ENCODE results near the gene DIS3L2.

DIS3L2 gene

DNA sequence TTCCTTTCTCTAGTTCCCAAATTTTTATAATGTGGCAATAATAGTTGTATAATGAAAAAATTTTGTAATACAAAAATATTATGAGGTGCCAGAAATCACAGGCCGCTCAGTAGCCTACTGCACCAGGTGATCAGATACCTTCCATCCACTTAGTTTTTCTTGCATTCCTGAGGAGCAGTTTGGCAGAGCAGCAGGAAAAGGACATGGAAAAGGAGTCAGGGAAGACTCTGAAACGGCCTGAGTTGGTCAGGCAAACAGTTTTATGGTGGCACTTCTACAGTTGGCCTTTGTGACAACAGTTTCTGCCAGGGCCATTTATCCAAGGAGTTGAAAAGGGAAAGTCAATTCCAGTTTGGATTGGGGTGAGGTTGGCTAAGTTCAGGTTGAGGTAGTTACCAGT lies 251.7 kb downstream of the DIS3L2 start:
- Histone ChIP-seq H3K4me3 (ENCODE audit: extremely low read depth, insufficient read depth, low read length, poor library complexity, severe bottlenecking) (no peak overlapping the region), H3K36me3 (ENCODE audit: control insufficient read depth, insufficient read depth, low read length) (peaks cover 9% of the 10 kb centered on the region), H3K9me3 (ENCODE audit: control insufficient read depth, low read length) (no peaks in the 10 kb centered on the region), H3K4me1 (ENCODE audit: control insufficient read depth, insufficient read depth, low read length, poor library complexity, severe bottlenecking) (no peaks in the 10 kb centered on the region), H3K27ac (ENCODE audit: low read depth, low read length, severe bottlenecking) (no peak overlapping the region)
- WGBS, 2 experiments (ENCODE audit: insufficient coverage in 2 of 2), result 85 to 89% methylated on average over 1 to 2 of the region's 2 CpGs

DNA sequence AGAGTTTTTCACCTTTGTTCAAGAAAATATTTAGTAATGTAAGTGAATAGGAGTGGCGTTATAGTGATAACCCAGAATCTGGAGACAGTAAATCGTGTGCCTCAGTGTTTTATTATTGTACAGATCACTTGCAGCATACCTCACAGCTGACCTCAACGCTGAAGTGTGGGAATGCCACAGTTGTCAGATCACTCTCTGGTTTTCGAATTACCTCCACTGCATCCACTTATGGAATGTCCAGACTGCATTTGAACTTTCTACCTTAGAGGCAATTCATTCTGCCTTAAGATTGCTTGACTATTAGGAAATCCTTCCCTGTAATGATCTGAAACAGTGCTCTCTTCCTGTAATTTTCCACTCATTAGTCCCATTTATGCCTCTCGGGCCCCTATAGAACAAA lies 252.5 kb downstream of the DIS3L2 start:
- peaks cover 9% of the 10 kb centered on the region for H3K36me3 ChIP-seq (ENCODE audit: control insufficient read depth, insufficient read depth, low read length)
- H3K4me1 ChIP-seq (ENCODE audit: control insufficient read depth, insufficient read depth, low read length, poor library complexity, severe bottlenecking), result no peaks in the 10 kb centered on the region
- no peak overlapping the region for H3K4me3 ChIP-seq (ENCODE audit: extremely low read depth, insufficient read depth, low read length, poor library complexity, severe bottlenecking)
- 96 to 100% methylated on average over 3 to 5 of the region's 5 CpGs for WGBS, 2 experiments (ENCODE audit: insufficient coverage in 2 of 2)
- no peak overlapping the region for H3K27ac ChIP-seq (ENCODE audit: low read depth, low read length, severe bottlenecking)
- H3K9me3 ChIP-seq (ENCODE audit: control insufficient read depth, low read length), result no peaks in the 10 kb centered on the region

DNA sequence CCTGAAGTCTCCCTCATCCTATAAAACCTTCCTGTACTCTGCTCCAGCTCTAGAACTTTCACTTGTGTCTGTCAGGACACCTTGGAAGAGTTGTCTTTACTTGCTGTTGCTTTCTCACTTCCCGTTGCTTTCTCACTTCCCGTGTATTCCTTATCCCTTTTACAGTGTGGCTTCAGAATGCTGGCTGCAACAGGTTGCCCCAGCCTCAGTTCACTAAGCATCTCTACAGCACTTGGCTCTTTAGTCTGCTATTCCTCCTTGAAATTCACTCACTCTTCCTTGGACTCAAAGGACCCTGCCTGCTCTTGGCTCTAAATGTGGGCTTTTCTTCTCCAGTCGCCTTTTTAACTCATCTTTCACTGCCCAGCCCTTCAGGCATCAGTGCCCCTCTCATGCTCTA lies 254.5 kb downstream of the DIS3L2 start:
- Histone ChIP-seq H3K36me3 (ENCODE audit: control insufficient read depth, insufficient read depth, low read length) (no peaks in the 10 kb centered on the region), H3K4me1 (ENCODE audit: control insufficient read depth, insufficient read depth, low read length, poor library complexity, severe bottlenecking) (no peaks in the 10 kb centered on the region), H3K9me3 (ENCODE audit: control insufficient read depth, low read length) (no peaks in the 10 kb centered on the region), H3K4me3 (ENCODE audit: extremely low read depth, insufficient read depth, low read length, poor library complexity, severe bottlenecking) (no peak overlapping the region), H3K27ac (ENCODE audit: low read depth, low read length, severe bottlenecking) (no peak overlapping the region)
- 90 to 100% methylated on average over 3 of the region's 3 CpGs for WGBS, 2 experiments (ENCODE audit: insufficient coverage in 2 of 2)

DNA sequence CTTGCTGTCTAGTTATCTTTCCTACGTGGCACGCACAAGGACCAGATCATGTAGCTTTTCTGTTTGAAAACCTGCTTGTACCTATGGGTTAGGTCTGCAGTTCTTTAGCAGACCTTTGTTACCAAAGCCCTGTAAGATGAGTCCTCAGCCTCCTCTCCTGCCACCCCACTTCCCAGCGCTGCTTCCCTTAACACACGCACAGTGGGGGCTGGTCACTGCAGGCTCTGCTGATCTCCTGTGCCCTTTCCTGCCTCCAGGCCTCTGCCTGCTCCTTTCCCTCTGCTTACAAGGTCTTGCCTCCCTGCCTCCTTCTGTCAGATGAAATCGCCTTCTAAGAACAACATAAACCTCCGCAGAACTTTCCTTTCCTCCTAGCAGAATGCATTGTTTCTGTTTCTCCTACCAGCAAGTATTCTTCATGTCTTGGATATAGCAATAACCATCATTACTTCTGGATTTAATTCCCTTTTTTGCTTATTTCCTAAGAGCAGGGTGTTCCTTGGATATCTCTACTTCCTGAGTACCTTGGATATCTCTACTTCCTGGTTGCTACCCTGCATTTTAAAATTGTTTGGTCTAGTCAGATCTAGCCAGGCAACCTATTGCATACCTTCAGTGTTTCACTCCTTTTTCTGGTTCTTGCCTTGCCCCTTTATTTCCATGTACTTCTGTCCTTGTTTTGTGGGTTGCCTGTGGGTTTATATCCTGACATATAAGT lies 257.4 kb downstream of the DIS3L2 start:
- 70 to 85% methylated on average over 5 to 6 of the region's 6 CpGs for WGBS, 2 experiments (ENCODE audit: insufficient coverage in 2 of 2)
- Histone ChIP-seq H3K4me3 (ENCODE audit: extremely low read depth, insufficient read depth, low read length, poor library complexity, severe bottlenecking) (no peak overlapping the region), H3K36me3 (ENCODE audit: control insufficient read depth, insufficient read depth, low read length) (peaks cover 5% of the 10 kb centered on the region), H3K9me3 (ENCODE audit: control insufficient read depth, low read length) (no peaks in the 10 kb centered on the region), H3K4me1 (ENCODE audit: control insufficient read depth, insufficient read depth, low read length, poor library complexity, severe bottlenecking) (no peaks in the 10 kb centered on the region), H3K27ac (ENCODE audit: low read depth, low read length, severe bottlenecking) (no peak overlapping the region)

DNA sequence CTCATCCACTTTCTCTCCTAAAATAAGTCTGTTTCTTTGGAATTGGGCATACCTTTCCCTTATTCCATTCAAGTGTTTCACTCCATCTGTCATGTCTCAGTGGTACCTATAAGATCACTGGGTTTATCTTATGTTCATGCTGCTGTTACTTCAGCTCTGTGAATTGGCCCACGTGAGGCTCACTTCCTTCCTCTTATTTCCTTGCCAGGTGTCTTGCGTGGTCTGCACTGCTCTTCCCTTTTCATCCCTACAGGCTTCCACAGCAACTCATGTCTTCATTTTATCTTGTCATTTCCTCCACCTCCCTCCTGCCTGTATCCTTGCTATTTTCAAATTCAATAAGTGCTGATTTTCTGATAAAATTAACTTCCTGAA lies 258.0 kb downstream of the DIS3L2 start:
- 92 to 100% methylated on average over 1 to 2 of the region's 2 CpGs for WGBS, 2 experiments (ENCODE audit: insufficient coverage in 2 of 2)
- Histone ChIP-seq H3K36me3 (ENCODE audit: control insufficient read depth, insufficient read depth, low read length) (peaks cover 5% of the 10 kb centered on the region), H3K9me3 (ENCODE audit: control insufficient read depth, low read length) (no peaks in the 10 kb centered on the region), H3K4me1 (ENCODE audit: control insufficient read depth, insufficient read depth, low read length, poor library complexity, severe bottlenecking) (no peaks in the 10 kb centered on the region), H3K27ac (ENCODE audit: low read depth, low read length, severe bottlenecking) (no peak overlapping the region), H3K4me3 (ENCODE audit: extremely low read depth, insufficient read depth, low read length, poor library complexity, severe bottlenecking) (no peak overlapping the region)

DNA sequence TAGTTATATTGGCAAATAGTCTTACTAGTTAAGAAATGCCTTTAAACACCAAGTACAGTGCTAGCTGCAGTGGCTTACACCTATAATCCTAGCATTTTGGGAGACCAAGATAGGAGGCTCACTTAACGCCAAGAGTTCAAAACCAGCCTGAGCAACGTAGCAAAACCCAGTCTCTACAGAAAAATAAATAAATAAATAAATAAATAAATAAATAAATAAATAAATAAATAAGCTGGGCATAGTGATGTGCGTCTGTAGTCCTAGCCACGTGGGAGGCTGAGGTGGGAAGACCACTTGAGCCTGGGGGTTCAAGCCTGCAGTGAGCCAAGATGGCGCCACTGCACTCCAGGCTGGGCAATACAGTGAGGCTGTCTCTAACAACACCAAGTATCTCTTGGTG lies 258.4 kb downstream of the DIS3L2 start:
- Histone ChIP-seq H3K4me3 (ENCODE audit: extremely low read depth, insufficient read depth, low read length, poor library complexity, severe bottlenecking) (no peak overlapping the region), H3K9me3 (ENCODE audit: control insufficient read depth, low read length) (no peaks in the 10 kb centered on the region), H3K27ac (ENCODE audit: low read depth, low read length, severe bottlenecking) (no peak overlapping the region), H3K36me3 (ENCODE audit: control insufficient read depth, insufficient read depth, low read length) (peaks cover 5% of the 10 kb centered on the region), H3K4me1 (ENCODE audit: control insufficient read depth, insufficient read depth, low read length, poor library complexity, severe bottlenecking) (no peaks in the 10 kb centered on the region)
- WGBS, 2 experiments (ENCODE audit: insufficient coverage in 2 of 2), result 100% methylated on average over 1 to 2 of the region's 5 CpGs

DNA sequence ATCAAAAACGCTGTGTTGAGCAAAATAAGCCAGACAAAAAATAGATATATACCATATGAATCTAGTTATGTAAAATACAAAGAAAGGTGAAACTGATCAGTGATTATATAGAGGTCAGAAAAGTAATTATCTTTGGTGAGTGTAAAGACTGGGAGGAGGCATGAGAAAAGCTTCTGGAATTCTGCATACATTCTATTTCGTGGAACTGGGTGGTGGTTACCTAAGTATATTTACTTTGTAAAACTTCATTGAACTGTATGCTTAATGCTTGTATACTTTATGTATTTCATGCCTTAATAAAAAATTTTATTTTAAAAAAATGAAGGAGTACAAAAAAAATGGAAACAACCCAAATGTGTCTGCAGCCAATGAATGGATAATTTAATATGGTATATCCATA lies 263.9 kb downstream of the DIS3L2 start:
- no CpG with 5 or more reads among the region's 2 CpGs for WGBS, 2 experiments (ENCODE audit: insufficient coverage in 2 of 2)
- Histone ChIP-seq H3K9me3 (ENCODE audit: control insufficient read depth, low read length) (no peaks in the 10 kb centered on the region), H3K4me3 (ENCODE audit: extremely low read depth, insufficient read depth, low read length, poor library complexity, severe bottlenecking) (no peak overlapping the region), H3K36me3 (ENCODE audit: control insufficient read depth, insufficient read depth, low read length) (peaks cover 5% of the 10 kb centered on the region), H3K4me1 (ENCODE audit: control insufficient read depth, insufficient read depth, low read length, poor library complexity, severe bottlenecking) (no peaks in the 10 kb centered on the region), H3K27ac (ENCODE audit: low read depth, low read length, severe bottlenecking) (no peak overlapping the region)

DNA sequence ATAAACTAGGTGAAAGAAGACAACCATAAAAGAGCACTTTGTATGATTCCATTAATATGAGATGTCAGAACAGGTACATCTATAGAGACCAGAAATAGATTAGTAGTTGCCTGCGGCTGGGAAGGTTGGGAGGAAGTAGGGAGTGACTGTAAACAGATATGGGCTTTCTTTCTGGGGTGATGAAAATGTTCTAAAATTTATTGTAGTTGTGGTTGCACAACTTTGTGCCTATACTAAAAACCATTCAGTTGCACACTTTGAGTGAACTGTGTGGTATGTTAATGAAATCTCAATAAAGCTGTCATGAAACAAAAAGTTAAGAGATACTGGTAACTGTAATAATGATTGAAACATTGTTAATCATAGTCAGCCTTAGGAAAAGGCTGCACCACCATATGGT lies 264.4 kb downstream of the DIS3L2 start:
- H3K36me3 ChIP-seq (ENCODE audit: control insufficient read depth, insufficient read depth, low read length), result peaks cover 5% of the 10 kb centered on the region
- no peaks in the 10 kb centered on the region for H3K4me1 ChIP-seq (ENCODE audit: control insufficient read depth, insufficient read depth, low read length, poor library complexity, severe bottlenecking)
- no peak overlapping the region for H3K4me3 ChIP-seq (ENCODE audit: extremely low read depth, insufficient read depth, low read length, poor library complexity, severe bottlenecking)
- H3K27ac ChIP-seq (ENCODE audit: low read depth, low read length, severe bottlenecking), result no peak overlapping the region
- no peaks in the 10 kb centered on the region for H3K9me3 ChIP-seq (ENCODE audit: control insufficient read depth, low read length)
- 90% methylated on average over 1 of the region's 1 CpG; no CpG with 5 or more reads in 1 of the 2 experiments for WGBS, 2 experiments (ENCODE audit: insufficient coverage in 2 of 2)

DNA sequence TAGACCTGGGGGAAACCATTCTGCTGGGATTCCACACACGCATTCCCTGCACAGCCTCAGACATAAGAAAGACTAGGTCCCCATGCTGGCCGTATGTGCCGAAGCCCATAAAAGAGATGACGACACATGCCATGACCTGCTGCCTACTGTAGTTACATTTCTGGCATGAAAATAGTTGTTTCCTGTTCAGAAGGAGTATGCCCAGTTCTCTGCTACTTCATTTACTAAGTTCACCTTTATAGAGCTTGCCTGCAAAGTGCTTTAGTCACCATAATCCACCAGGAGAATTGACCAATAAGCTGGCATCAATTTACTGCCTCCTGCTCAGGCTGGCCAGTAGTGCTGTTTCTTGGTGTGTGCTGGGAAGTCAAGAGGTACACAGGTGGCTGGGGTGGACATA lies 266.8 kb downstream of the DIS3L2 start:
- H3K4me1 ChIP-seq (ENCODE audit: control insufficient read depth, insufficient read depth, low read length, poor library complexity, severe bottlenecking), result no peaks in the 10 kb centered on the region
- no peak overlapping the region for H3K4me3 ChIP-seq (ENCODE audit: extremely low read depth, insufficient read depth, low read length, poor library complexity, severe bottlenecking)
- H3K36me3 ChIP-seq (ENCODE audit: control insufficient read depth, insufficient read depth, low read length), result no peaks in the 10 kb centered on the region
- no peak overlapping the region for H3K27ac ChIP-seq (ENCODE audit: low read depth, low read length, severe bottlenecking)
- 96 to 98% methylated on average over 4 of the region's 4 CpGs for WGBS, 2 experiments (ENCODE audit: insufficient coverage in 2 of 2)
- H3K9me3 ChIP-seq (ENCODE audit: control insufficient read depth, low read length), result no peaks in the 10 kb centered on the region

DNA sequence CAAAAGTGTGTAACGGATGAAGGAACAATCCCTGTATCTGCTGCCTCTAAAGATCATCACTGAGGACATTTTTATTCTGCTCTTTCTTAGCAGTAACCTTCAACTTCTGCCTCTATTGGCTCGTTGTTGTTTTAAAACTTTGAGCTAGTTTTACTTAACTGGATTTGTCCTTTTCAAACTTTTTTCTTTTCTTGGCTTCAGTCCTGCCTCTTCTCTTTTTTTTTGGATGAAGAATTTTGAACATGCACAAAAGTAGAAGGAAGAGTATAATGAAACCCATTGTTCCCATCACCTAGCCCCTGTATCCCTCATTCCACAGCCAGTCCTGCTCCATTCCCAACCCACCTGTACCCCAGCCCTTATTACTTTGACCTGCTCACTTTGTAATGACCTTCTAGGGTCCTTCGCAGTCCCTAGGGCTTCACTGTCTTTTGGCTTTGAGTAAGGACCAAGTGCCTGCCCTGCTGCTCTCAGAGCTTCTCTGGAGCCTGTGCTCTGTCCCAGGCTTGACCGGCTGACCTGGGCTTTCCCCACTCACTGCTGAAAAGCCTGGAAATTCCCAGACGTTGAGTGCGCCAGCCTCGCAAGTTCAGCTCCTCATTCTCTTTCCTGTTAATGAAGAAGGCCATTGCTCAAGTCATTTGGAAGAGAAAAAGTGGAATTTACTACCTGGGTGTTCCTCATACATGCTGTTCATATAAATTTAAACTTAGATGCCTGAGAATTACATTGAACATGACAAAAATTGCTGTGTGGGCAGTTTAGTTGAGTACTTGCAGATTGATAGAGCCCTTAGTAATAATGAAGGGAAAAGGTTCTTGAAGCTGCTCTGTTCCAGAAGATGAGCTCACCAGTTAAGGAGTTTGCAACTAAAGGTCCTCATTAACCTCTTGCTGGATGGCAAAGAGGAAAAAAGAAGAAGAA lies 267.7 kb downstream of the DIS3L2 start:
- H3K4me1 ChIP-seq (ENCODE audit: control insufficient read depth, insufficient read depth, low read length, poor library complexity, severe bottlenecking), result no peaks in the 10 kb centered on the region
- H3K36me3 ChIP-seq (ENCODE audit: control insufficient read depth, insufficient read depth, low read length), result no peaks in the 10 kb centered on the region
- no peak overlapping the region for H3K4me3 ChIP-seq (ENCODE audit: extremely low read depth, insufficient read depth, low read length, poor library complexity, severe bottlenecking)
- 87 to 88% methylated on average over 1 to 7 of the region's 7 CpGs for WGBS, 2 experiments (ENCODE audit: insufficient coverage in 2 of 2)
- H3K9me3 ChIP-seq (ENCODE audit: control insufficient read depth, low read length), result no peaks in the 10 kb centered on the region
- no peak overlapping the region for H3K27ac ChIP-seq (ENCODE audit: low read depth, low read length, severe bottlenecking)

DNA sequence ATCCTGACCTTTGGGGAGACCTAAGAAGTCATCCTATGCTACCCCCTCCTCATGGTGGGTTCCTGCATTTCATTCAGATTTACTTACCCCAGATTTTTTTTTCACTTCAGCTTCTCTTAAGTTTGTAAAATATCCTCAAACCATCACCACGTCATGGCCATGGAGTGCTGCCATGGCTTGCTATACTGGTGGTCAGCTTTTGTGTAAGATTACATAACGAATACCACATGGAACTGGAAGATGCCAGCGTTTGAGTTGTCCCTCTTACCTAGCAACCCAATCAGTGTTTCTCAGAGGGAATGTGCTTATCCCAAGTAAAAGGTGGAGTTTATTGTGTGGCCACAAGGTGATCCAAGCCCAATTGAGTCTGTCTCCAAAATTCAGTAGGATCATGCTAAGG lies 268.4 kb downstream of the DIS3L2 start:
- WGBS, 2 experiments (ENCODE audit: insufficient coverage in 2 of 2), result 86 to 100% methylated on average over 2 to 3 of the region's 3 CpGs

More for the DNA sequence above, 268.4 kb downstream of the DIS3L2 start:
- H3K27ac ChIP-seq (ENCODE audit: low read depth, low read length, severe bottlenecking), result no peak overlapping the region
- H3K36me3 ChIP-seq (ENCODE audit: control insufficient read depth, insufficient read depth, low read length), result no peaks in the 10 kb centered on the region
- H3K9me3 ChIP-seq (ENCODE audit: control insufficient read depth, low read length), result no peaks in the 10 kb centered on the region
- H3K4me1 ChIP-seq (ENCODE audit: control insufficient read depth, insufficient read depth, low read length, poor library complexity, severe bottlenecking), result no peaks in the 10 kb centered on the region
- no peak overlapping the region for H3K4me3 ChIP-seq (ENCODE audit: extremely low read depth, insufficient read depth, low read length, poor library complexity, severe bottlenecking)
